ENCODE measurements around the gene DLGAP1. TPM values are rescaled to one million over a fixed set of nuclear protein-coding genes. Genes with fewer than 3 reads are reported as not detected.

Gene DLGAP1
- total and polyA plus RNA-seq, 10 of the 15 experiments (the other 5 are each of a cell fraction or from before 2014, with no cell fraction given): 0.23 to 27.6 (median 1.9) TPM

DNA sequence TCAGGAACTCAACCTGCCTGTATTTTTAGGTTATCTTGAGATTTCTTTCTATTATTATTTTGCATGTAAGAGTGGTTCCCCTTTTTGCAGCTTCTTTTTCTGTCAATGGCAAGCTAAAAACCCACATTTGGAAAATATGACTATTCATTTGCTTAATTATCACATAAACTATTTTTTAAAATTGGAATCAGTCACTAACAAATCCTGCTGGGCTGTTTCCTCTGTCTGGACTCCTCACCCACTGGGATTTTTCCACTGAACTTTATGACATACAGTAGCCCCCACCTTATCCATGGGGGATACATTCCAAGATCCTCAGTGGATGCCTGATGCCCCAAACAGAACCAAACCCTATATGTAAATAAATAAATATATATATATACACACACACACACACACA, 447.3 kb downstream of the DLGAP1 start:
- RAD21 ChIA-PET (ENCODE audit: unreplicated experiment): interaction anchor here (1.2 to 1.3 kb wide), 2 partner anchors 9 to 14 kb away, joined by 3 read pairs; no protein-coding TSS in a partner anchor
- no peaks in the 10 kb centered on the region for H3K27me3 ChIP-seq (replicated peaks in 1 of 2; ENCODE audit: control insufficient read depth in 2 of 2, insufficient read depth in 2 of 2, low read length in 1 of 2)

More for the DNA sequence above, 447.3 kb downstream of the DLGAP1 start:
- Histone ChIP-seq H3K4me2 (ENCODE audit: control insufficient read depth, insufficient read depth) (no peak overlapping the region), H4K20me1 (ENCODE audit: control insufficient read depth, insufficient read depth) (no peaks in the 10 kb centered on the region), H3K4me3 (no peak overlapping the region), H3K36me3 (ENCODE audit: control insufficient read depth in 2 of 2, insufficient read depth in 2 of 2, low read length in 1 of 2) (no peaks in the 10 kb centered on the region), H2AFZ (ENCODE audit: control insufficient read depth, low read depth, low read length) (no peak overlapping the region), H3K27ac (ENCODE audit: control insufficient read depth, insufficient read depth) (no peak overlapping the region), H3K79me2 (ENCODE audit: control insufficient read depth, insufficient read depth, low read length) (no peaks in the 10 kb centered on the region), H3K9me3 (replicated peaks; ENCODE audit: control insufficient read depth, insufficient read depth, low read length) (no peaks in the 10 kb centered on the region), H3K9ac (ENCODE audit: control insufficient read depth, insufficient read depth, low read length) (no peak overlapping the region), H3K4me1 (ENCODE audit: control insufficient read depth, insufficient read depth, low read length) (no peaks in the 10 kb centered on the region)
- CTCF ChIA-PET: interaction anchor here (1.0 to 1.6 kb wide), 3 partner anchors 10 to 133 kb away, joined by 3 to 7 read pairs (median 4); no protein-coding TSS in a partner anchor
- intact Hi-C loops (cut with micrococcal nuclease; ENCODE audit: unreplicated experiment) (no loop called here), in situ Hi-C loops (cut with MboI) (loop anchor here (10.0 kb wide), 1 partner anchor 1047 kb away; no protein-coding TSS in a partner anchor)
- DNase-seq (ENCODE audit: low read depth, low spot score) (no peak), ATAC-seq (peak; percentile 21; the same call in 2 of the 3 replicates), FAIRE-seq (no peak)
- POLR2A ChIA-PET: no interaction called here
- BruUV-seq (replicated peaks): no TSS peak
- peak; percentile 65; the same call in 1 of the 2 replicates for TF ChIP-seq MTA2 (IDR thresholded peaks at IDR 0.05; ENCODE audit: low read depth)
- peak in 1 of 2 experiments; percentile 53; a peak in 2 of 4 replicates for TF ChIP-seq IKZF2 (IDR thresholded peaks at IDR 0.05)
- TF ChIP-seq, protein P1, sequence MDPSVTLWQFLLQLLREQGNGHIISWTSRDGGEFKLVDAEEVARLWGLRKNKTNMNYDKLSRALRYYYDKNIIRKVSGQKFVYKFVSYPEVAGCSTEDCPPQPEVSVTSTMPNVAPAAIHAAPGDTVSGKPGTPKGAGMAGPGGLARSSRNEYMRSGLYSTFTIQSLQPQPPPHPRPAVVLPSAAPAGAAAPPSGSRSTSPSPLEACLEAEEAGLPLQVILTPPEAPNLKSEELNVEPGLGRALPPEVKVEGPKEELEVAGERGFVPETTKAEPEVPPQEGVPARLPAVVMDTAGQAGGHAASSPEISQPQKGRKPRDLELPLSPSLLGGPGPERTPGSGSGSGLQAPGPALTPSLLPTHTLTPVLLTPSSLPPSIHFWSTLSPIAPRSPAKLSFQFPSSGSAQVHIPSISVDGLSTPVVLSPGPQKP (IDR thresholded peaks at IDR 0.05; ENCODE audit: low read depth, low read length): no peak
- TF ChIP-seq, protein P2, sequence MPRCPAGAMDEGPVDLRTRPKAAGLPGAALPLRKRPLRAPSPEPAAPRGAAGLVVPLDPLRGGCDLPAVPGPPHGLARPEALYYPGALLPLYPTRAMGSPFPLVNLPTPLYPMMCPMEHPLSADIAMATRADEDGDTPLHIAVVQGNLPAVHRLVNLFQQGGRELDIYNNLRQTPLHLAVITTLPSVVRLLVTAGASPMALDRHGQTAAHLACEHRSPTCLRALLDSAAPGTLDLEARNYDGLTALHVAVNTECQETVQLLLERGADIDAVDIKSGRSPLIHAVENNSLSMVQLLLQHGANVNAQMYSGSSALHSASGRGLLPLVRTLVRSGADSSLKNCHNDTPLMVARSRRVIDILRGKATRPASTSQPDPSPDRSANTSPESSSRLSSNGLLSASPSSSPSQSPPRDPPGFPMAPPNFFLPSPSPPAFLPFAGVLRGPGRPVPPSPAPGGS (IDR thresholded peaks at IDR 0.05; ENCODE audit: borderline replicate concordance, insufficient read depth, low read depth, low read length, poor library complexity, severe bottlenecking): no peak
- SMC1A ChIA-PET (ENCODE audit: uncharacterized antibody, unreplicated experiment): interaction anchor here (1.0 to 2.1 kb wide), 4 partner anchors 12 to 61 kb away, joined by 3 to 7 read pairs (median 4); no protein-coding TSS in a partner anchor
